Measurements from ENCODE around the gene AVL9.

- TF ChIP-seq CTCF (IDR thresholded peaks at IDR 0.05), result no peak
- TF ChIP-seq EP300 (IDR thresholded peaks at IDR 0.05; ENCODE audit: low read depth), result no peak
Measured at GRCh38 chr7:32594965-32595490, 99.7 kb downstream of the AVL9 start.
